GM12801 (cell line): ENCODE measurements around the gene CD300E.

Experiments used
- CTCF ChIP-seq: IDR thresholded peaks from one replicate; pipeline ENCODE4 v1.5.1; 2011; ENCODE audit warnings: control low read depth; ENCODE audit not compliant: insufficient read length; ENCODE audit errors: extremely low read depth

The CD300E gene

GRCh38 chr17:74642556-74642955, 19.0 kb upstream of the CD300E start:
- TF ChIP-seq CTCF: no peak

- no peak for TF ChIP-seq CTCF
Observed at GRCh38 chr17:74641958-74642298, 18.4 kb upstream of the CD300E start.

GRCh38 chr17:74641224-74641957, 17.9 kb upstream of the CD300E start:
- TF ChIP-seq CTCF: no peak

GRCh38 chr17:74639704-74640151, 16.2 kb upstream of the CD300E start:
- TF ChIP-seq CTCF: no peak

- no peak for TF ChIP-seq CTCF
Observed at GRCh38 chr17:74637926-74638325, 14.4 kb upstream of the CD300E start.

GRCh38 chr17:74637265-74637664, 13.7 kb upstream of the CD300E start:
- TF ChIP-seq CTCF: no peak

GRCh38 chr17:74635418-74635817, 11.9 kb upstream of the CD300E start:
- TF ChIP-seq CTCF: no peak
